Activated gamma-delta T cell treated with Interleukin-2 at 50 U/mL for 16 hours (primary cell): ENCODE measurements around the gene RAB3IP.
"Not testable (repeated sequence)": the region's sequence is repeated elsewhere in the genome, so short reads cannot be mapped to it uniquely, and the experiment has no call there.

Experiments
- DNase-seq: peaks from one replicate; pipeline ENCODE4 v3.0.0-alpha.2; 2020

The RAB3IP gene

GRCh38 chr12:69756088-69756755 is 17.6 kb downstream of the RAB3IP start:
- no peak for DNase-seq

GRCh38 chr12:69758105-69758504 is 19.4 kb downstream of the RAB3IP start:
- DNase-seq: no peak

- DNase-seq: not testable (repeated sequence)
Observed at GRCh38 chr12:69759581-69759980, 20.9 kb downstream of the RAB3IP start.

GRCh38 chr12:69765515-69765914 is 26.9 kb downstream of the RAB3IP start:
- no peak for DNase-seq

- DNase-seq: no peak
Observed at GRCh38 chr12:69766260-69766659, 27.6 kb downstream of the RAB3IP start.

- no peak for DNase-seq
Observed at GRCh38 chr12:69779928-69780327, 41.3 kb downstream of the RAB3IP start.

- no peak for DNase-seq
Observed at GRCh38 chr12:69783365-69783764, 44.7 kb downstream of the RAB3IP start.

GRCh38 chr12:69789351-69789750 is 50.7 kb downstream of the RAB3IP start:
- no peak for DNase-seq

- DNase-seq: no peak
Observed at GRCh38 chr12:69792533-69792932, 53.9 kb downstream of the RAB3IP start.

- DNase-seq: not testable (repeated sequence)
Observed at GRCh38 chr12:69807101-69807897, 68.6 kb downstream of the RAB3IP start.

GRCh38 chr12:69810870-69811498 is 72.3 kb downstream of the RAB3IP start:
- no peak for DNase-seq

GRCh38 chr12:69816082-69816481 is 77.4 kb downstream of the RAB3IP start:
- no peak for DNase-seq

GRCh38 chr12:69821032-69821455 is 82.4 kb downstream of the RAB3IP start:
- no peak for DNase-seq

- no peak for DNase-seq
Observed at GRCh38 chr12:69821456-69822159, 82.9 kb downstream of the RAB3IP start.

- DNase-seq: no peak
Observed at GRCh38 chr12:69822201-69822860, 83.7 kb downstream of the RAB3IP start.

- DNase-seq: no peak
Observed at GRCh38 chr12:69824028-69824427, 85.4 kb downstream of the RAB3IP start.

GRCh38 chr12:69824966-69825560 is 86.4 kb downstream of the RAB3IP start, which contains the start of gene MYRFL:
Gene MYRFL (plus strand): TSS chr12:69825227. CDS start chr12:69825518, 291 bp downstream.
- DNase-seq: no peak

GRCh38 chr12:69828897-69829296 is 90.2 kb downstream of the RAB3IP start:
- DNase-seq: no peak

- DNase-seq: no peak
Observed at GRCh38 chr12:69833696-69834095, 95.0 kb downstream of the RAB3IP start.

- DNase-seq: no peak
Observed at GRCh38 chr12:69834147-69834546, 95.5 kb downstream of the RAB3IP start.

GRCh38 chr12:69834576-69834975 is 95.9 kb downstream of the RAB3IP start:
- DNase-seq: no peak

- DNase-seq: no peak
Observed at GRCh38 chr12:69835081-69835480, 96.4 kb downstream of the RAB3IP start.
